ENCODE results near the gene SMAD3. TPM values are rescaled to one million over a fixed set of nuclear protein-coding genes. Genes with fewer than 3 reads are reported as not detected.

SMAD3 gene
- total RNA-seq, 1 experiment from 2014 or later: 89.2 TPM

DNA sequence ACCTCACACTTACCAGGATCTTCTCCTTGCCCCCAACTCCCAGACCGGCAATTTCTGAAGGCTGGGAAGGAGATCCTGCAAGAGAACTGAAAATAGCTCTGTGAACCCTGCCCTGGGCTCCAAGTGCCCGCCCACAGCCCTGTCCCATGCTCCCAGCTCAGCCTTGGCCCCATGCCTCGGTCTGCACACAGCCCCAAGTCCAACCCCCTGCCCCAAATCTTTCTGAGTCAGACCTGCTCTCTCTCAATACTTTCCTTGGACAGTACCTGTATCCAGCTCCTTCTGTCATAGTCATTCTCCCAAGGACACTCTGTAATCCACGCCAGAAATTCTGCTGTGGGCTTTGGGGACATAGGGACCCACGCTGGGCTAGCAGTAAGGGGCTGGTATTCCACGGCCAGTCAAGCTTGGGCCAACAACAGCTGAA is 6.3 kb upstream of the SMAD3 start (continued):
- TF ChIP-seq POLR2AphosphoS5 (IDR thresholded peaks at IDR 0.05; ENCODE audit: low read depth, low read length) (no peak), EZH2phosphoT487 (IDR thresholded peaks at IDR 0.05; ENCODE audit: borderline replicate concordance) (no peak), SRF (IDR thresholded peaks at IDR 0.05; ENCODE audit: low read depth) (no peak), SIN3A (IDR thresholded peaks at IDR 0.05; ENCODE audit: low read depth) (no peak), ZNF274 (IDR thresholded peaks at IDR 0.05; ENCODE audit: low read depth, low read length) (no peak), CEBPB (IDR thresholded peaks at IDR 0.05; ENCODE audit: low read depth) (no peak), YY1 (IDR thresholded peaks at IDR 0.05; ENCODE audit: extremely low read depth, insufficient replicate concordance, low read depth, low read length) (no peak), EZH2 (IDR thresholded peaks at IDR 0.05) (no peak)
- TF ChIP-seq, protein P1, sequence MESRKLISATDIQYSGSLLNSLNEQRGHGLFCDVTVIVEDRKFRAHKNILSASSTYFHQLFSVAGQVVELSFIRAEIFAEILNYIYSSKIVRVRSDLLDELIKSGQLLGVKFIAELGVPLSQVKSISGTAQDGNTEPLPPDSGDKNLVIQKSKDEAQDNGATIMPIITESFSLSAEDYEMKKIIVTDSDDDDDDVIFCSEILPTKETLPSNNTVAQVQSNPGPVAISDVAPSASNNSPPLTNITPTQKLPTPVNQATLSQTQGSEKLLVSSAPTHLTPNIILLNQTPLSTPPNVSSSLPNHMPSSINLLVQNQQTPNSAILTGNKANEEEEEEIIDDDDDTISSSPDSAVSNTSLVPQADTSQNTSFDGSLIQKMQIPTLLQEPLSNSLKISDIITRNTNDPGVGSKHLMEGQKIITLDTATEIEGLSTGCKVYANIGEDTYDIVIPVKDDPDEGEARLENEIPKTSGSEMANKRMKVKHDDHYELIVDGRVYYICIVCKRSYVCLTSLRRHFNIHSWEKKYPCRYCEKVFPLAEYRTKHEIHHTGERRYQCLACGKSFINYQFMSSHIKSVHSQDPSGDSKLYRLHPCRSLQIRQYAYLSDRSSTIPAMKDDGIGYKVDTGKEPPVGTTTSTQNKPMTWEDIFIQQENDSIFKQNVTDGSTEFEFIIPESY (IDR thresholded peaks at IDR 0.05; ENCODE audit: extremely low read depth, insufficient replicate concordance, low read length): no peak

DNA sequence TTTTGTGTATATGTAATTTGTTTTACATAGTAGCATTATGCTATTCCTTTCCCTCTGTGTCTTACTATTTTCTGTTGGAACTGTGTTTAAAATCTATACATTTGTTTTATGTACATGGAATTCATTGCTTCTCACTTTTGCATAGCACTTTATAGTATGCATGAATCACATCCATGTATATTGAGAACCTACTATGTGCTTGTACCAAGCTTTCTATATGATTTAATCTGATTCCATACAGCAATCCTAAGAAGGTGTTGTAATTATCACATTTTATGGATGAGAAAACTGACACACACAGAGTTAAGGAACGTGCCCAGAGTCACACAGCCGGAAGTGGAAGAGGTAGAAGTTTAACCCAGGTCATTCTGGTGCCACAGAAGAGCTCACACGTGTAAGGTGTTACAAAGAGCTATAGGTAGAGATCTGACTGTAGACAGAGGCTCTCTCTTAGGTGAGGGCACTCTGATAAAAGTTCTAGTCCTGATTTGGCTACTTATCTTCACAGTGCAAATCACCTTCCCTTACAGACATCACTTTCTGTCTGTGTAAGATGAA is 3.5 kb upstream of the SMAD3 start:
- Histone ChIP-seq H3K9me2 (ENCODE audit: insufficient read depth) (no peaks in the 10 kb centered on the region), H3K27me3 (ENCODE audit: insufficient read depth, low read length) (no peaks in the 10 kb centered on the region), H3K79me2 (ENCODE audit: insufficient read depth, low read length) (peaks cover 10% of the 10 kb centered on the region), H4K20me1 (ENCODE audit: insufficient read depth) (no peaks in the 10 kb centered on the region), H3K36me3 (ENCODE audit: control insufficient read depth in 1 of 2, insufficient read depth in 2 of 2, low read length in 2 of 2) (no peaks in the 10 kb centered on the region), H3K4me2 (ENCODE audit: low read length) (no peak overlapping the region), H2AFZ (ENCODE audit: low read depth, low read length, poor library complexity, severe bottlenecking) (no peak overlapping the region), H3K4me1 (ENCODE audit: control insufficient read depth in 1 of 2, insufficient read depth in 2 of 2, low read length in 2 of 2) (peaks cover 36 to 46% of the 10 kb centered on the region in 2 experiments), H3K4me3 (replicated peaks in 1 of 2; ENCODE audit: low read depth in 1 of 2, low read length in 2 of 2) (no peak overlapping the region), H3K9me3 (ENCODE audit: control insufficient read depth in 1 of 2, insufficient read depth in 1 of 2, low read depth in 1 of 2, low read length in 2 of 2) (no peaks in the 10 kb centered on the region), H3K27ac (ENCODE audit: low read depth, low read length) (no peak overlapping the region), H3K9ac (ENCODE audit: low read length) (no peak overlapping the region)
- CTCF ChIA-PET: interaction anchor here (1.0 to 1.5 kb wide), 2 partner anchors 13 to 115 kb away, joined by 3 to 5 read pairs; no protein-coding TSS in a partner anchor
- POLR2A ChIA-PET: interaction anchor here (0.9 to 2.5 kb wide), 3 partner anchors 11 to 19 kb away, joined by 3 to 11 read pairs (median 3); no protein-coding TSS in a partner anchor
- RAD21 ChIA-PET (ENCODE audit: low non-redundant PET in 1 of 2, low total read pairs in 2 of 2, uncharacterized antibody in 2 of 2, unreplicated experiment in 2 of 2): interaction anchor here in 1 of 2 experiments (0.6 to 2.0 kb wide), 2 partner anchors 40 to 115 kb away, joined by 3 to 8 read pairs; no protein-coding TSS in a partner anchor
- intact Hi-C loops (cut with micrococcal nuclease): loop anchor here (10.0 kb wide), 1 partner anchor 243 kb away; no protein-coding TSS in a partner anchor
- BruUV-seq (replicated peaks): no TSS peak
- DNase-seq (ENCODE audit: low read depth, low spot score): no peak
- TF ChIP-seq YY1 (IDR thresholded peaks at IDR 0.05; ENCODE audit: extremely low read depth, insufficient replicate concordance, low read depth, low read length): no peak
- TF ChIP-seq, protein P2, sequence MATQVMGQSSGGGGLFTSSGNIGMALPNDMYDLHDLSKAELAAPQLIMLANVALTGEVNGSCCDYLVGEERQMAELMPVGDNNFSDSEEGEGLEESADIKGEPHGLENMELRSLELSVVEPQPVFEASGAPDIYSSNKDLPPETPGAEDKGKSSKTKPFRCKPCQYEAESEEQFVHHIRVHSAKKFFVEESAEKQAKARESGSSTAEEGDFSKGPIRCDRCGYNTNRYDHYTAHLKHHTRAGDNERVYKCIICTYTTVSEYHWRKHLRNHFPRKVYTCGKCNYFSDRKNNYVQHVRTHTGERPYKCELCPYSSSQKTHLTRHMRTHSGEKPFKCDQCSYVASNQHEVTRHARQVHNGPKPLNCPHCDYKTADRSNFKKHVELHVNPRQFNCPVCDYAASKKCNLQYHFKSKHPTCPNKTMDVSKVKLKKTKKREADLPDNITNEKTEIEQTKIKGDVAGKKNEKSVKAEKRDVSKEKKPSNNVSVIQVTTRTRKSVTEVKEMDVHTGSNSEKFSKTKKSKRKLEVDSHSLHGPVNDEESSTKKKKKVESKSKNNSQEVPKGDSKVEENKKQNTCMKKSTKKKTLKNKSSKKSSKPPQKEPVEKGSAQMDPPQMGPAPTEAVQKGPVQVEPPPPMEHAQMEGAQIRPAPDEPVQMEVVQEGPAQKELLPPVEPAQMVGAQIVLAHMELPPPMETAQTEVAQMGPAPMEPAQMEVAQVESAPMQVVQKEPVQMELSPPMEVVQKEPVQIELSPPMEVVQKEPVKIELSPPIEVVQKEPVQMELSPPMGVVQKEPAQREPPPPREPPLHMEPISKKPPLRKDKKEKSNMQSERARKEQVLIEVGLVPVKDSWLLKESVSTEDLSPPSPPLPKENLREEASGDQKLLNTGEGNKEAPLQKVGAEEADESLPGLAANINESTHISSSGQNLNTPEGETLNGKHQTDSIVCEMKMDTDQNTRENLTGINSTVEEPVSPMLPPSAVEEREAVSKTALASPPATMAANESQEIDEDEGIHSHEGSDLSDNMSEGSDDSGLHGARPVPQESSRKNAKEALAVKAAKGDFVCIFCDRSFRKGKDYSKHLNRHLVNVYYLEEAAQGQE (IDR thresholded peaks at IDR 0.05; ENCODE audit: low read depth): no peak
- TF ChIP-seq POLR2AphosphoS5 (IDR thresholded peaks at IDR 0.05; ENCODE audit: low read depth, low read length): no peak
- no peak for TF ChIP-seq EGR1 (IDR thresholded peaks at IDR 0.05; ENCODE audit: low read depth)
- TF ChIP-seq, protein P3, sequence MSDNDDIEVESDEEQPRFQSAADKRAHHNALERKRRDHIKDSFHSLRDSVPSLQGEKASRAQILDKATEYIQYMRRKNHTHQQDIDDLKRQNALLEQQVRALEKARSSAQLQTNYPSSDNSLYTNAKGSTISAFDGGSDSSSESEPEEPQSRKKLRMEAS (IDR thresholded peaks at IDR 0.05): no peak
- TF ChIP-seq ZFX (IDR thresholded peaks at IDR 0.05): no peak
- TF ChIP-seq EZH2 (IDR thresholded peaks at IDR 0.05): no peak
- no peak for TF ChIP-seq ELF1 (IDR thresholded peaks at IDR 0.05; ENCODE audit: borderline replicate concordance, low read depth)
- TF ChIP-seq CBX3 (IDR thresholded peaks at IDR 0.05; ENCODE audit: low read depth): no peak
- no peak for TF ChIP-seq FOSL1 (IDR thresholded peaks at IDR 0.05; ENCODE audit: low read depth)
- TF ChIP-seq JUND (IDR thresholded peaks at IDR 0.05): no peak
- ATAC-seq: no peak
